SK-N-SH (cell line): Measurements from ENCODE around the gene PITPNM3.

Experiments used
- CTCF ChIP-seq: fragments of 200-600 bp; sonication (generic); IDR thresholded peaks from 2 replicates; pipeline ENCODE4 v1.6.1; 2017; ENCODE audit warnings: antibody characterized with exemption, mild to moderate bottlenecking, moderate library complexity
- EP300 ChIP-seq, 2 experiments: IDR thresholded peaks; 2 replicates each; pipeline versions ENCODE4 v1.4.0 to v1.6.1; 2012; ENCODE audit warnings: borderline replicate concordance in 1 of 2, low read depth in 1 of 2, low read length in 1 of 2
- FOXM1 ChIP-seq: IDR thresholded peaks from 2 replicates; pipeline ENCODE4 v1.4.0; 2012; ENCODE audit warnings: low read depth, mild to moderate bottlenecking
- GABPA ChIP-seq: IDR thresholded peaks from 2 replicates; pipeline ENCODE4 v1.4.0; 2012; ENCODE audit warnings: low read depth, mild to moderate bottlenecking
- GATA2 ChIP-seq: sonication (generic); formaldehyde crosslinking; IDR thresholded peaks from 2 replicates; pipeline ENCODE4 v1.5.0; 2020; ENCODE audit warnings: mild to moderate bottlenecking, missing genetic modification reagents
- MEF2A ChIP-seq: IDR thresholded peaks from 2 replicates; pipeline ENCODE4 v1.4.0; 2012; ENCODE audit warnings: low read depth, borderline replicate concordance
- NFIC ChIP-seq: IDR thresholded peaks from 2 replicates; pipeline ENCODE4 v1.4.0; 2012; ENCODE audit warnings: borderline replicate concordance
- POLR2AphosphoS5 ChIP-seq: IDR thresholded peaks from 2 replicates; pipeline ENCODE4 v1.6.1; 2012; ENCODE audit warnings: low read depth, low read length
- RFX5 ChIP-seq: IDR thresholded peaks from 2 replicates; pipeline ENCODE4 v1.6.1; 2012; ENCODE audit warnings: mild to moderate bottlenecking, improper control_type of control experiment, low read length
- SIN3A ChIP-seq: IDR thresholded peaks from 2 replicates; pipeline ENCODE4 v1.6.1; 2012; ENCODE audit warnings: low read depth, mild to moderate bottlenecking, low read length, moderate library complexity, borderline replicate concordance
- SMC3 ChIP-seq: IDR thresholded peaks from 2 replicates; pipeline ENCODE4 v1.6.1; 2012; ENCODE audit warnings: low read depth, low read length, improper control_type of control experiment
- YY1 ChIP-seq: IDR thresholded peaks from 2 replicates; pipeline ENCODE4 v1.4.0; 2012; ENCODE audit warnings: low read depth, mild to moderate bottlenecking
- TF ChIP-seq, protein P1 (sequence below): IDR thresholded peaks from 2 replicates; pipeline ENCODE4 v1.4.0; 2012; ENCODE audit warnings: low read depth, borderline replicate concordance
- TF ChIP-seq, protein P2 (sequence below): IDR thresholded peaks from 2 replicates; pipeline ENCODE4 v1.4.0; 2012; ENCODE audit warnings: low read depth

DNA sequence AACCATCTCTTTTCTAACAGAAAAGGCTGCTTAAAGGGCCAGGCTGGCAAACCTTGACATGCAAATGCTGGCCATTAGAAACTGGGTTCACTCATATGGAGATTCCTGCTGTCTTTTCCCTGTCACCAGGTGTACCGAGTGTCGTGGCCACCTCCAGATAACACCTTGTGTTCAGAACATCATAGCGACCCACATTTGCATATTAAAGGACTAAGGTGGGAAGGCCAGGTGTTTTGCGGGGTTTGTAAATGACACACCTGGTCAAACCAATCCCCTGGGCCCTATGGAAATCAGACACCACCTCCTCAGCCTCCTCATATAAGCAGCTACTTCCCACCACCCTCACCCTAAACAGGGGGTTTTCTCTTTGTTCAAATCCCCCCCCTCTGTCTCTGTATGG is 118.9 kb downstream of the PITPNM3 start:
- TF ChIP-seq CTCF (no peak), GATA2 (no peak), YY1 (no peak), RFX5 (no peak), POLR2AphosphoS5 (no peak), SMC3 (no peak), SIN3A (no peak), EP300 (IDR thresholded peaks at IDR 0.05; ENCODE audit: borderline replicate concordance in 1 of 2, low read depth in 1 of 2, low read length in 1 of 2) (no peak), NFIC (no peak), FOXM1 (no peak), GABPA (no peak), MEF2A (no peak)
- TF ChIP-seq, protein P1, sequence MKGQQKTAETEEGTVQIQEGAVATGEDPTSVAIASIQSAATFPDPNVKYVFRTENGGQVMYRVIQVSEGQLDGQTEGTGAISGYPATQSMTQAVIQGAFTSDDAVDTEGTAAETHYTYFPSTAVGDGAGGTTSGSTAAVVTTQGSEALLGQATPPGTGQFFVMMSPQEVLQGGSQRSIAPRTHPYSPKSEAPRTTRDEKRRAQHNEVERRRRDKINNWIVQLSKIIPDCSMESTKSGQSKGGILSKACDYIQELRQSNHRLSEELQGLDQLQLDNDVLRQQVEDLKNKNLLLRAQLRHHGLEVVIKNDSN, result no peak
- TF ChIP-seq, protein P2, sequence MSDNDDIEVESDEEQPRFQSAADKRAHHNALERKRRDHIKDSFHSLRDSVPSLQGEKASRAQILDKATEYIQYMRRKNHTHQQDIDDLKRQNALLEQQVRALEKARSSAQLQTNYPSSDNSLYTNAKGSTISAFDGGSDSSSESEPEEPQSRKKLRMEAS, result no peak
